Transverse colon (tissue), 4 donors: ENCODE measurements around the gene ZDHHC7.
"Not testable (repeated sequence)": the region's sequence is repeated elsewhere in the genome, so short reads cannot be mapped to it uniquely, and the experiment has no call there.

Experiments used
- EP300 ChIP-seq: sonication (generic); formaldehyde crosslinking; IDR thresholded peaks from one replicate; pipeline ENCODE4 v1.6.1; 2017; ENCODE audit warnings: antibody characterized with exemption, low read depth
- POLR2A ChIP-seq: fragments of 450-650 bp; IDR thresholded peaks from one replicate; pipeline ENCODE4 v1.6.1; 2016; ENCODE audit warnings: antibody characterized with exemption, mild to moderate bottlenecking, moderate library complexity
- POLR2AphosphoS5 ChIP-seq, 3 donors: sonication (generic); formaldehyde crosslinking; IDR thresholded peaks; one replicate each; pipeline ENCODE4 v1.6.1; 2016; ENCODE audit warnings: antibody characterized with exemption in 3 of 3
- TF ChIP-seq, protein P1 (sequence below), 5 experiments: fragments of 200-600 bp in 3 of 5; fragments of 450-650 bp in 2 of 5; sonication (generic) in 3 of 5; IDR thresholded peaks; 1 replicate in 2 of 5; 2 replicates in 3 of 5; pipeline ENCODE4 v1.5.1; 2016 to 2017; ENCODE audit warnings: antibody characterized with exemption in 5 of 5, inconsistent platforms in 3 of 5, mild to moderate bottlenecking in 2 of 5, moderate library complexity in 1 of 5

DNA sequence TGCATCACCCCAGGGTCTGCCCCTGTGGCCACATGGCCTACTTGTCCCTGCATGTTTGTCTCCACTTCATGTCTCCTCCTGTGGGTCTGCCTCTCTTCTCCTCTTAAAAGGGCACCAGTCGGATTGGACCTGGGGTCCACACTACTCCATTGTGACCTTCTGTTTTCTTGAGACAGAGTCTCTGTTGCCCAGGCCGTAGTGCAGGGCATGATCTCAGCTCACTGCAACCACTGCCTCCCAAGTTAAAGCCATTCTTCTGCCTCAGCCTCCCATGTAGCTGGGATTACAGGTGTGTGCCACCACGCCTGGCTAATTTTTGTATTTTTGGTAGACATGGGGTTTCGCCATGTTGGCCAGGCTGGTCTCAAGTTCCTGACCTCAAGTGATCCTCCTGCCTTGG lies 20.9 kb upstream of the ZDHHC7 start:
- TF ChIP-seq, protein P1, sequence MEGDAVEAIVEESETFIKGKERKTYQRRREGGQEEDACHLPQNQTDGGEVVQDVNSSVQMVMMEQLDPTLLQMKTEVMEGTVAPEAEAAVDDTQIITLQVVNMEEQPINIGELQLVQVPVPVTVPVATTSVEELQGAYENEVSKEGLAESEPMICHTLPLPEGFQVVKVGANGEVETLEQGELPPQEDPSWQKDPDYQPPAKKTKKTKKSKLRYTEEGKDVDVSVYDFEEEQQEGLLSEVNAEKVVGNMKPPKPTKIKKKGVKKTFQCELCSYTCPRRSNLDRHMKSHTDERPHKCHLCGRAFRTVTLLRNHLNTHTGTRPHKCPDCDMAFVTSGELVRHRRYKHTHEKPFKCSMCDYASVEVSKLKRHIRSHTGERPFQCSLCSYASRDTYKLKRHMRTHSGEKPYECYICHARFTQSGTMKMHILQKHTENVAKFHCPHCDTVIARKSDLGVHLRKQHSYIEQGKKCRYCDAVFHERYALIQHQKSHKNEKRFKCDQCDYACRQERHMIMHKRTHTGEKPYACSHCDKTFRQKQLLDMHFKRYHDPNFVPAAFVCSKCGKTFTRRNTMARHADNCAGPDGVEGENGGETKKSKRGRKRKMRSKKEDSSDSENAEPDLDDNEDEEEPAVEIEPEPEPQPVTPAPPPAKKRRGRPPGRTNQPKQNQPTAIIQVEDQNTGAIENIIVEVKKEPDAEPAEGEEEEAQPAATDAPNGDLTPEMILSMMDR (IDR thresholded peaks at IDR 0.05) = not testable (repeated sequence)
- not testable (repeated sequence) for TF ChIP-seq POLR2A; EP300; POLR2AphosphoS5 (IDR thresholded peaks at IDR 0.05)
